Astrocyte of the cerebellum (primary cell): ENCODE measurements around the gene TWIST2.

Experiments
- DNase-seq: peaks from one replicate; pipeline ENCODE4 v3.0.0-alpha.2; 2011; ENCODE audit warnings: low read depth
- H3K4me3 ChIP-seq: 2 replicates; pipeline ENCODE4 v1.5.1; 2011; ENCODE audit warnings: mild to moderate bottlenecking, low read depth, low read length, moderate library complexity
- in situ Hi-C: cut with HindIII; loops from 2 replicates; pipeline ENCODE4 v1.10.0; 2017; ENCODE audit warnings: low sequenced_read_pairs
- TF ChIP-seq, protein P1 (sequence below): IDR thresholded peaks from 2 replicates; pipeline ENCODE4 v1.5.1; 2012; ENCODE audit warnings: low read length, low read depth, moderate library complexity, mild to moderate bottlenecking; ENCODE audit errors: missing control alignments

The TWIST2 gene

DNA sequence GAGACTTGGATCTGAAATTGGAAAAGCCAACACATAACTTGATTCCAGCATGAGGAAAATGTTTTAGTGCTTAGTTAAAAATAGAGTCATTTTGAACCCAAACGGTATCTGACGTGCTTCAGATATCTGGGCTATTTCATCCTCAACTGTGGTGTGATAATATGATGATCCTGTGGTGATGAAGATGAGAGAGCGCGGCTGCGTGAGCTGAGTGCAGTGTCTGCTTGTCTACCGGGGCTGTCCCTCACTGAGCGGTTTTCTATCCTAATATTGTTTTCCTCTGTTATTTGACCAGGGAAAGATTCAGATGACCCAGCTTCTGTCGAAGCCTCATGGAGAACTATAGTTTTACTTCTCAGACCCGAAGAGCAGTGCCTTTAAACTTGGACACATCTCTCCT lies 5.8 kb downstream of the TWIST2 start:
- TF ChIP-seq, protein P1, sequence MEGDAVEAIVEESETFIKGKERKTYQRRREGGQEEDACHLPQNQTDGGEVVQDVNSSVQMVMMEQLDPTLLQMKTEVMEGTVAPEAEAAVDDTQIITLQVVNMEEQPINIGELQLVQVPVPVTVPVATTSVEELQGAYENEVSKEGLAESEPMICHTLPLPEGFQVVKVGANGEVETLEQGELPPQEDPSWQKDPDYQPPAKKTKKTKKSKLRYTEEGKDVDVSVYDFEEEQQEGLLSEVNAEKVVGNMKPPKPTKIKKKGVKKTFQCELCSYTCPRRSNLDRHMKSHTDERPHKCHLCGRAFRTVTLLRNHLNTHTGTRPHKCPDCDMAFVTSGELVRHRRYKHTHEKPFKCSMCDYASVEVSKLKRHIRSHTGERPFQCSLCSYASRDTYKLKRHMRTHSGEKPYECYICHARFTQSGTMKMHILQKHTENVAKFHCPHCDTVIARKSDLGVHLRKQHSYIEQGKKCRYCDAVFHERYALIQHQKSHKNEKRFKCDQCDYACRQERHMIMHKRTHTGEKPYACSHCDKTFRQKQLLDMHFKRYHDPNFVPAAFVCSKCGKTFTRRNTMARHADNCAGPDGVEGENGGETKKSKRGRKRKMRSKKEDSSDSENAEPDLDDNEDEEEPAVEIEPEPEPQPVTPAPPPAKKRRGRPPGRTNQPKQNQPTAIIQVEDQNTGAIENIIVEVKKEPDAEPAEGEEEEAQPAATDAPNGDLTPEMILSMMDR, result no peak
- no peak for DNase-seq
- in situ Hi-C loops, result no loop called here
- no peak overlapping the region for H3K4me3 ChIP-seq

DNA sequence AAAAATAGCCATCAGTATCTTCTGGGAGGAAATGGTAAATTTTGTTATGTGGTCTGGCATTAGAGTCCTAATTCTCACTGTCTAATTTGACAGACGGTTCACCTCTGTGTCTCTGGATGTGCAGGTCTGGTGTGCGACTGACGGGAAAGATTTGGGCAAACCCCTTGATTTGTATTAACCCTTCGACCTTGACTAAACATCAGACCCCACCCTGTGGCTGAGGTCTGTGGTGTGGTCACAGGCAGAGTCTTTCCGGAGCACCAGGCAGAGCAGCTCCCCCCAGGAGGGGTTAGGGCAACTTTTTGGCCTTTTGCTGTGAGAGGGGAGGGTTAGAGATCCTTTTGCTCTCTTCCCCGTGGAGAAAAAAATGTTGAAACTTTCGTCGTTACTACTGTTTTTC lies 6.4 kb downstream of the TWIST2 start:
- no peak overlapping the region for H3K4me3 ChIP-seq
- TF ChIP-seq, protein P1, result no peak
- in situ Hi-C loops, result no loop called here
- no peak for DNase-seq

DNA sequence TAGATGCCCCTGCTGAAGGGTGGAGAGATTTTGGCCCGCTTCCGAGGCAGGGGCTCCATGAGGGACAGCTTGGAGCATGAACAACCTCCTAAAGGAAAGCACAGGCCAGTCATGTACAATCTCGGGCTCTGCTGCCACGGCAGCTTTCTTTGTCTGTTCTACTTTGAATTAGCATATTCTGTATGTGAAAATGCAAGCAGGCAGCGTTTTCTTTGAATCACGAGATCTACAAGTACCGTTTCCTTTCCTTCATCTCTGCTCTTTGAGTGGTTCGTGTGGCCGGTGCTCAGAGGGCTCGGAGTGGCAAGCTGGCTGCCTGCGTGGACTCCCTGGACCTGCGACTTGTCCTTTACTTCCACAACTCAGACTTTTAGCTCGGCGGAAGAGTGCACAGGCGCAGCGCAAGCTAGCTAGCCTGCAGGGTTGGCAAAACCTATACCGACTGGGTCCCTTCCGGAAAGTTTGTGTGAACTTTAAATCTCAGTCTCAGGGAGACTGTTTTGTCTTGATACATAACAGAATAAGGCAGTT lies 6.9 kb downstream of the TWIST2 start:
- H3K4me3 ChIP-seq, result no peak overlapping the region
- in situ Hi-C loops, result no loop called here
- DNase-seq, result no peak
- TF ChIP-seq, protein P1, result no peak

DNA sequence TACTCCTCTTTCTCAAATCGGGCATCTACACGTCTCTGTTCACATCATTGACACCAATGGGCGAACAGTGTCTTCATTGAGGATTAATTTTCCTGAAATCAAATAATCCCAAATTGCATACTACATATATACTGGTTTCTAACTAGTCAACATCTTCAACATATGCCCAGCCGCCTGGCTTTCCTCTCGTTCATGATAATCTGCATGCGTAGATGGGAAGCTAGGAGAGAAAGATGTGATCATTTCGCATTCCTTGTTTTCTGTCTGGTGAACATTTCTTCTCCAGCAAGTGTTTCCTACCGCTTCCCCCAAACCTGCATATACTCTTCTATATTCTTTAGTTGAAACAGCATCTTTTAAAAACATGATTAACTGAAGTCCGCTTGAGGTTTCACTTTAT lies 7.4 kb downstream of the TWIST2 start:
- in situ Hi-C loops, result no loop called here
- H3K4me3 ChIP-seq, result no peak overlapping the region
- DNase-seq, result no peak
- TF ChIP-seq, protein P1, result no peak

DNA sequence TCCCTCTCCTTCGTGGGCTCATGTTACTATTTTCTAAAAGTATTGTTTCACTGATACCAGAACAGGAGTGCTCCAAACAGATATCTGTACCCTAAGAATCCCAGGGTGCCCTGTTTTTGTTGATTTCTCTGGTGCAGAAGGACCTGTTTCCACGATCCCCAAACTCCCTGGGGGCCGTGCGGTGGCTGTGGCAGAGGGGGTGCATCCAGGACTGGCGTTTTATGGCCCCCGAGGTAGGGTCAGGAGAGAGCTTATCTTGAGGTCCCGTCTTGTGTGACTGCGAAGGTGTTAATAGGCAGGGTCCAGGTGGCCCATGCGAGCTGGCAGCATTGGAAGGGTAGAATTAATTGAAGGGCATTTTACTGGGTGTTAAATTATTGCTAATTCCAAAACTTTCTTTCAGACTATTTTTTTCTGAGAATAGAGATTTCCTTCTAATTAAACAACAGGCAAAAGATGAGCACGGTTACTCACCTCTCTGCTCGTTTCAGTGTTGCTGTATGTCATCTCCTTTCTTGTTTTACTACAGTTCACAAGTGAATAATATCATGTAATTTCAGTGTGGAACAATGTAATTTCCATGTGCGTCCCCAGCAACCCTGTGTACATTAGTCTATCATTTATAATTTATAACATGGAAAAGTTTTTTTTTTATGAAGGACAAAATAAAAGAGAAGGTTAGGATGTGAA lies 8.2 kb downstream of the TWIST2 start:
- H3K4me3 ChIP-seq, result no peak overlapping the region
- no peak for DNase-seq
- in situ Hi-C loops, result no loop called here
- TF ChIP-seq, protein P1, result no peak

DNA sequence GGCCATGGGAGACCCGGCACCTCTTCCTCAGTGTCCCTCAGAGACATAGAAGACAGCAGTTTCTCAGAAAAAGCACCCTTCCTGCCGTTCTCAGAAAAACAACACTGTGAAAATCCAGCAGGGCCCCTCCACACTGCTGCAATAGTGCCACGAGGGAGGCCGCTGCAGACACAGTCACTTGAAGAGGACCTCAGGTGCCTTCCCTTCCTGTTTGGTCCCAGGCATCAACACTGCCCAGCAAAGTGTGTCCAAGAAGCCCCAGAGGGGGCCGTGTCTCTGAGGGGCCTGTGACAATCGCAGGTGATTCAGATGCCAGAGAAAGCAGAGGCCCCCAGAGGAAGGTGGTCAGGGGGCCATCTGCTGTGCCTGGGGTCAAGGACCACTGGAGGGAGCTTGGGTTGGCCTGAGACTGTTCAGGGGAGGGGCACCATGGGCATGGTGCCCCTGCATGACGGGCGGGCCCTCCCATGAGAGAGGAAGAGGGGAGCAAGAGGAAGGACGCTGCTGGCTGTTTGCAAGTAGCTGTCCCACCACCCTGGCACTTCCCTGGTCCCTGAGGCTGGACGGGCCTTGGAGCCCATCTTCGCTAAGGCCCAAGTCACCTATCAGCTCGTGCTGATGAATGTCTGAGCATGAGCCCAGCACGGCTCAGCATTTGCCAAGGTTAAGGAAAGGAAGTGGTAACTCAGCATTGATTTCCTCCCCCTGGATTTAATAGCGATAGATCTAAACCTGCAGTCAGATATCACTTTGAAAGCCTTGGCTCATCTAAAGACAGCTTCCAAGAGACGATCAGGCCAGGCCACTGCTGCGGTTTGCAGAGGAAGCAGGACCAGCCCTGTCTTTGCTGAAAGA lies 9.1 kb downstream of the TWIST2 start:
- no peak for DNase-seq
- in situ Hi-C loops, result no loop called here
- TF ChIP-seq, protein P1, result no peak
- H3K4me3 ChIP-seq, result no peak overlapping the region
